AG09309 (cell line): ENCODE measurements around the gene LGALS3BP.

Experiments used
- DNase-seq: peaks from one replicate; pipeline ENCODE4 v3.0.0-alpha.2; 2010; ENCODE audit warnings: low read depth
- H3K4me3 ChIP-seq: 2 replicates; pipeline ENCODE4 v1.5.1; 2011; ENCODE audit warnings: mild to moderate bottlenecking, low read depth, low read length, moderate library complexity; ENCODE audit not compliant: control insufficient read depth
- CTCF ChIP-seq: IDR thresholded peaks from 2 replicates; pipeline ENCODE4 v1.5.1; 2011; ENCODE audit warnings: mild to moderate bottlenecking, low read depth, low read length, inconsistent platforms; ENCODE audit not compliant: insufficient read depth, control insufficient read depth; ENCODE audit errors: missing control alignments

LGALS3BP gene

GRCh38 chr17:79006794-79007503 is 27.2 kb upstream of the LGALS3BP start:
- no peak for DNase-seq
- no peak for TF ChIP-seq CTCF
- no peak overlapping the region for H3K4me3 ChIP-seq

- TF ChIP-seq CTCF, result no peak
- DNase-seq, result no peak
- no peak overlapping the region for H3K4me3 ChIP-seq
Observed at GRCh38 chr17:79006046-79006445, 26.3 kb upstream of the LGALS3BP start.

GRCh38 chr17:79005063-79005861 is 25.5 kb upstream of the LGALS3BP start:
- no peak for DNase-seq
- TF ChIP-seq CTCF, result no peak
- H3K4me3 ChIP-seq, result no peak overlapping the region

- no peak for TF ChIP-seq CTCF
- H3K4me3 ChIP-seq, result no peak overlapping the region
- no peak for DNase-seq
Observed at GRCh38 chr17:79003661-79004411, 24.1 kb upstream of the LGALS3BP start.

- H3K4me3 ChIP-seq, result no peak overlapping the region
Observed at GRCh38 chr17:79002796-79003593, 23.3 kb upstream of the LGALS3BP start.

More at GRCh38 chr17:79002796-79003593, 23.3 kb upstream of the LGALS3BP start:
- DNase-seq, result no peak
- TF ChIP-seq CTCF, result no peak
